Prostate gland (tissue), 2 donors: ENCODE measurements around the gene HDAC4.

Source experiments
- CTCF ChIP-seq, 4 experiments: fragments of 200-600 bp in 2 of 4; fragments of 450-650 bp in 2 of 4; sonication (generic) in 2 of 4; IDR thresholded peaks; 1 replicate in 3 of 4; 2 replicates in 1 of 4; pipeline ENCODE4 v1.5.1; 2016 to 2019; ENCODE audit warnings: antibody characterized with exemption in 4 of 4, mild to moderate bottlenecking in 2 of 4, moderate library complexity in 2 of 4
- POLR2A ChIP-seq: fragments of 450-650 bp; IDR thresholded peaks from one replicate; pipeline ENCODE4 v1.6.1; 2016; ENCODE audit warnings: antibody characterized with exemption, mild to moderate bottlenecking

GRCh38 chr2:239315308-239315707, 85.5 kb downstream of the HDAC4 start:
- no peak for TF ChIP-seq CTCF (IDR thresholded peaks at IDR 0.05)
- TF ChIP-seq POLR2A: no peak
